NCI-H226 (cell line): ENCODE results near the gene DZIP1.
"Not testable (repeated sequence)": the region's sequence is repeated elsewhere in the genome, so short reads cannot be mapped to it uniquely, and the experiment has no call there.

Source experiments
- DNase-seq: peaks from one replicate; pipeline ENCODE4 v3.0.0-alpha.2; 2015

DZIP1 gene

GRCh38 chr13:95596701-95597100, 47.8 kb downstream of the DZIP1 start:
- DNase-seq = no peak

- no peak for DNase-seq
These were observed 51.0 kb downstream of the DZIP1 start for GRCh38 chr13:95593462-95593861.

GRCh38 chr13:95588721-95589120, 55.8 kb downstream of the DZIP1 start:
- DNase-seq = no peak

- no peak for DNase-seq
These were observed 56.4 kb downstream of the DZIP1 start for GRCh38 chr13:95588134-95588533.

GRCh38 chr13:95585867-95586266, 58.6 kb downstream of the DZIP1 start:
- DNase-seq = no peak

- DNase-seq = no peak
These were observed 65.2 kb downstream of the DZIP1 start for GRCh38 chr13:95579303-95579702.

- DNase-seq = peak; percentile 42
These were observed 71.3 kb downstream of the DZIP1 start for GRCh38 chr13:95573221-95573620.

- no peak for DNase-seq
These were observed 72.6 kb downstream of the DZIP1 start for GRCh38 chr13:95571941-95572340.

GRCh38 chr13:95570016-95570415, 74.5 kb downstream of the DZIP1 start:
- DNase-seq = peak; percentile 13

GRCh38 chr13:95568131-95568530, 76.4 kb downstream of the DZIP1 start:
- no peak for DNase-seq

- not testable (repeated sequence) for DNase-seq
These were observed 78.7 kb downstream of the DZIP1 start for GRCh38 chr13:95565758-95566157.

GRCh38 chr13:95564733-95565291, 79.7 kb downstream of the DZIP1 start:
- peak; percentile 56 for DNase-seq

GRCh38 chr13:95564091-95564490, 80.4 kb downstream of the DZIP1 start:
- peak; percentile 37 for DNase-seq

- DNase-seq = no peak
These were observed 84.1 kb downstream of the DZIP1 start for GRCh38 chr13:95560387-95560786.

GRCh38 chr13:95559100-95559499, 85.4 kb downstream of the DZIP1 start:
- no peak for DNase-seq

GRCh38 chr13:95557013-95557412, 87.5 kb downstream of the DZIP1 start:
- DNase-seq = no peak

GRCh38 chr13:95553581-95554385, 90.7 kb downstream of the DZIP1 start:
- no peak for DNase-seq

- DNase-seq = no peak
These were observed 91.7 kb downstream of the DZIP1 start, which contains the start of gene CLDN10 for GRCh38 chr13:95552539-95553441. Gene CLDN10, plus strand, starts transcription at chr13:95552720. Its CDS starts 34 bp downstream, at chr13:95552754.

GRCh38 chr13:95552208-95552538, 92.3 kb downstream of the DZIP1 start:
- no peak for DNase-seq

- DNase-seq = peak; percentile 67
These were observed 96.9 kb downstream of the DZIP1 start for GRCh38 chr13:95547531-95548167.

GRCh38 chr13:95546919-95547318, 97.6 kb downstream of the DZIP1 start:
- DNase-seq = no peak

GRCh38 chr13:95544293-95544692, 100.2 kb downstream of the DZIP1 start:
- peak; percentile 45 for DNase-seq

- DNase-seq = peak; percentile 77
These were observed 102.5 kb downstream of the DZIP1 start for GRCh38 chr13:95541911-95542474.
